Measurements from ENCODE around the gene CKAP4. TPM values are rescaled to one million over a fixed set of nuclear protein-coding genes. Genes with fewer than 3 reads are reported as not detected.
"Not testable (repeated sequence)": the region's sequence is repeated elsewhere in the genome, so short reads cannot be mapped to it uniquely, and the experiment has no call there.

Gene CKAP4, protein sequence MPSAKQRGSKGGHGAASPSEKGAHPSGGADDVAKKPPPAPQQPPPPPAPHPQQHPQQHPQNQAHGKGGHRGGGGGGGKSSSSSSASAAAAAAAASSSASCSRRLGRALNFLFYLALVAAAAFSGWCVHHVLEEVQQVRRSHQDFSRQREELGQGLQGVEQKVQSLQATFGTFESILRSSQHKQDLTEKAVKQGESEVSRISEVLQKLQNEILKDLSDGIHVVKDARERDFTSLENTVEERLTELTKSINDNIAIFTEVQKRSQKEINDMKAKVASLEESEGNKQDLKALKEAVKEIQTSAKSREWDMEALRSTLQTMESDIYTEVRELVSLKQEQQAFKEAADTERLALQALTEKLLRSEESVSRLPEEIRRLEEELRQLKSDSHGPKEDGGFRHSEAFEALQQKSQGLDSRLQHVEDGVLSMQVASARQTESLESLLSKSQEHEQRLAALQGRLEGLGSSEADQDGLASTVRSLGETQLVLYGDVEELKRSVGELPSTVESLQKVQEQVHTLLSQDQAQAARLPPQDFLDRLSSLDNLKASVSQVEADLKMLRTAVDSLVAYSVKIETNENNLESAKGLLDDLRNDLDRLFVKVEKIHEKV
- total RNA-seq (2014; rRNA removed; shearing (Covaris generic)), result 54.9 and 55.8 TPM in 2 replicates
- polyA plus RNA-seq (2015; cell fraction: cytosol; rRNA removed), result 164 and 205 TPM in 2 replicates
- 18.1 and 23.8 TPM in 2 replicates for polyA plus RNA-seq (2015; cell fraction: nucleus; rRNA removed)

DNA sequence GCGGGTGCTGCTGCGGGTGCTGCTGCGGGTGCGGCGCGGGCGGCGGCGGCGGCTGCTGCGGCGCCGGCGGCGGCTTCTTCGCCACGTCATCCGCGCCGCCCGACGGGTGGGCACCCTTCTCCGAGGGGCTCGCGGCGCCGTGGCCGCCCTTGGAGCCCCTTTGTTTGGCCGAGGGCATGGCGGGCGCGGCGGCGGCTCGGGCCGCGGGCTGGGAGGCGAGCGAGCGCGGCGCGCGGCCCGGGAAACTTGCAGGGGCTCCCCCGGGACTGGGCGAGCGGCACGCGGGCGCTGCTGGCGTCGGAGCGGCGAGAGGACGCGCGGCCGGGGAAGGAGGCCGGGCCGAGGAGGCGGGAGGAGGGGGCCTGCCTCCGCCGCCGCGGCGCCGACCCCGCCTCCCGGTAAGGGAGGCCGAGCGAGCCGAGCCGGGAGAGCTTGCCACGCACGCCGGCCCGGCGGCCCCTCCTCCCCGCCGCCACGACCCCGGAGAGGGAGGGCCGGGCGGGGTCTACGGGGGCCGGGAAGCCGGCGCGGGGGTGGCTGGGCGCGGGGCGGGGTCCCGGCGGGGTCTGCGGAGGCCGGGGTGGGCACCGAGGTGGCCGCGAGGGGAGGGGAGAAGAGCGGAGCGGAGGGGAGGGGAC lies at the start of gene CKAP4:
Gene CKAP4 (minus strand): TSS at position 347 of the 638 bp plus-strand sequence. CDS start 169 bp downstream, at position 178.
- in situ Hi-C loops (cut with HindIII; ENCODE audit: low pct_unique_long_range_greater_than_20kb, low sequenced_read_pairs), result no loop called here
- DNase-seq (ENCODE audit: low read depth, low spot score), result peak; percentile 73

DNA sequence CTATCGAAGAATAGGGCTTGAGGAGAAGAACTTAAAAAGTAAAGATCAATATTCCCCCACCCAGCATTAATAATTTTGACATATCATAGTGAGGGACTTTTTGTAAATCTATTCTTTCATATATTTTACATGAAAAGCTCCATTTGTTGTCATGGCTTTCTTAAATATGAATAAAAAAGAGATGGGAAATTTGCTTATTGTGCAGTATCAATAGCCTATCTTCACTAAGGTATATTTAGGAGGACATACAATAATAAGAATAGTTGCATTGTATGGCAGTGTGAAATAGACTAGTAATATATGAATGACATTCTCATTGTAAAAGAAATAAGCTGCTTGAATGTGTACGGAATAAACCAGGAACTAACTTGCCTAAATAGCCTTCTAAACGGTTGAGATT lies 49.3 kb upstream of the CKAP4 start:
- in situ Hi-C loops (cut with HindIII; ENCODE audit: low pct_unique_long_range_greater_than_20kb, low sequenced_read_pairs), result no loop called here
- no peak for DNase-seq (ENCODE audit: low read depth, low spot score)

DNA sequence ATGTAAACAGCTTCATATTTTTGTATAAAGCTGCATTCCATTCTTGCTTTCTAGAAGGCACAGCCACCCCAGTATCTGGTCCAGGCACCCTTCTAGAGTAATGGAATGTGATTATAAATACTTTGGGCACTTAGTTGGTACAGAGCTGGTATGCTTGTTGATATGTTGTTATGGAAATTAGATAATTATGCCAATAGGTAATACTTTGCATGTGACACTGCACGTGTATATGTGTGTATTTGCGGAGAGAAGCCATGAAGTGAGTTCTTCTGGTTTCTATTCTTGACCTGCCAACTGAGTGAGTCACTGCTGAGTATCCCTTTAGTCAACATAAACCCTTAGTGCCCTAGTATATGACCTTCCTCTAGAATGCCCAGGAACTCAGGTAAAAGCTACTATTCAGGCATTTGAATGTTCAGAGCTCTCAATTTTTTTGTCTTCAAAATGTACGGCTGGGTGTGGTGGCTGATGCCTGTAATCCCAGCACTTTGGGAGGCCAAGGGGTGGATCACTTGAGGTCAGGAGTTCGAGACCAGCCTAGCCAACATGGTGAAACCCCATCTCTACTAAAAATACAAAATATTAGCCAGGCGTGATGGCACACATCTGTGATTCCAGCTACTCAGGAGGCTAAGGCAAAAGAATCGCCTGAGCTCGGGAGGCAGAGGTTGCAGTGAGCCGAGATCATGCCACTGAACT lies 48.5 kb upstream of the CKAP4 start:
- in situ Hi-C loops (cut with HindIII; ENCODE audit: low pct_unique_long_range_greater_than_20kb, low sequenced_read_pairs), result no loop called here
- no peak for DNase-seq (ENCODE audit: low read depth, low spot score)

DNA sequence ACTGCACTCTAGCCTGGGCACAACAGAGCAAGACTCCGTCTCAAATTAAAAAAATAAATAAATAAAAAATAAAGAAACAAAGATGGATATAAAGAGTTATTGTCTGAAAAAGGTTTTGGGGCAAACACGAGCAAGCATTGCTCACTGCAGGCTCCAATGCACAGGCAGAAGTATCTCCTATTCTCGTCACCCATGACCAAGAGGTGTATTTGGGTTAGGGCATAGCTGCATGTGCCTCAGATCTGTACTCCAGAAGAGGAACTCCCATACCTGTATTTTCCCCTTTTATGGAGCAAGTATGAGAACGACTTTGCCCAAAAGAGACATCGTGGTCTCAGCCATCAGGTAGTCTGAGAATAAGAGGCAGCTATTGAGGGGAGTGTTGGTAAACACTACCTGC lies 44.5 kb upstream of the CKAP4 start:
- in situ Hi-C loops (cut with HindIII; ENCODE audit: low pct_unique_long_range_greater_than_20kb, low sequenced_read_pairs), result no loop called here
- no peak for DNase-seq (ENCODE audit: low read depth, low spot score)

DNA sequence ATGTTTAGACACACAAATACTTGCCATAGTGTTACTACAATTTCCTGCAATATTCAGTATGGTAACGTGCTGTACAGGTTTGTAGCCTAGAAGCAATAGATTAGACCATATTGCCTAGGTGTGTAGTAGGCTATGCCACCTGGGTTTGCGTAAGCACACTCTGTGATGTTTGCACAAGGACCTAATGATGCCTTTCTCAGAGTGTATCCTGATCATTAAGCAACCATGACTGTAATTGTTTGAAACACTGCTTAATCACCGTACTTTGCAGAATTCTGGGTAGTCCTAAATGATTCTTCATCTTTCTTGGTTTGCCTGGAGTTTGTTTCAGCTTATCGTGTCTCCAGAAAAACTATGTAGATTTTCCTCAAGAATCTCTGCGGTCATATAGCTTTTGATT lies 43.5 kb upstream of the CKAP4 start:
- no peak for DNase-seq (ENCODE audit: low read depth, low spot score)
- in situ Hi-C loops (cut with HindIII; ENCODE audit: low pct_unique_long_range_greater_than_20kb, low sequenced_read_pairs), result no loop called here

DNA sequence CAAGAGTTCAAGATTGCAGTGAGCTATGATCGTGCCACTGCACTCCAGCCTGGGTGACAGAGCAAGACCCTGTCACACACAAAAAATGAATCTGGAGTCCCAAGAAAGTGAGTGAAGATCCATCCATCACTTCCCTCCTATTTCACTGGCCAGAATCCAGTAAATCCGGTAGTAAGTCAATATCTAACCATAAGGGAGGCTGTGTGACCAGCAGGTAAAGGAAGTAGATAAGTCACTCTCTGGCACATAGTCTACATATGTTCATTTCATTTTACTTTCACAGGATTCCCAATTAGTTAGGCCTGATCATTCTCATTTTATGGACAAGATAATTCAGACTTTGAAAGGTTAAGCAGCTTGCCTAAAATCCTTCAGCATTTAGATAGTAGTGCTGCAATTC lies 42.8 kb upstream of the CKAP4 start:
- DNase-seq (ENCODE audit: low read depth, low spot score), result no peak
- in situ Hi-C loops (cut with HindIII; ENCODE audit: low pct_unique_long_range_greater_than_20kb, low sequenced_read_pairs), result no loop called here

DNA sequence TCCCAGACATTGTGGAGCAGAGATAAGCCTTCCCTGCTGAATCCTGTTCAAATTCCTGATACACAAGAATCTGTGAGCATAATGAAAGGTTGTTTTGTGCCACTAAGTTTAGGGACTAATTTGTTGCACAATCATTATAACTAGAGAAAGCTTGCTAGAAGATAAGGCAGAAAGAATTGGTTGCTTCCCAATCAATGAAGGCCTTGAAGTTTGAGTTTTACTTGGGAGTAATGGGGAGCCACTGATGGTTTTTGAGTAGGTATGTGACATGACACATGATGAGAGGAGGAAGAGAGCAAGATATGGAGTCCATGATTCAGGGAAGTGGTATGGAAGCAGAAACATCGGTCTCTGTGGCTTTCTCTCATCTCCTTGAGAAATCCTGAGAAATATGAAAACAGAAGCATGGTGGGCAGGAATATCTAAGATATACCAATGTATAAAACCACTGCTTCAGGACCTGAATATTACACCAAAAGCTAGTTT lies 41.4 kb upstream of the CKAP4 start:
- no peak for DNase-seq (ENCODE audit: low read depth, low spot score)
- in situ Hi-C loops (cut with HindIII; ENCODE audit: low pct_unique_long_range_greater_than_20kb, low sequenced_read_pairs), result no loop called here

DNA sequence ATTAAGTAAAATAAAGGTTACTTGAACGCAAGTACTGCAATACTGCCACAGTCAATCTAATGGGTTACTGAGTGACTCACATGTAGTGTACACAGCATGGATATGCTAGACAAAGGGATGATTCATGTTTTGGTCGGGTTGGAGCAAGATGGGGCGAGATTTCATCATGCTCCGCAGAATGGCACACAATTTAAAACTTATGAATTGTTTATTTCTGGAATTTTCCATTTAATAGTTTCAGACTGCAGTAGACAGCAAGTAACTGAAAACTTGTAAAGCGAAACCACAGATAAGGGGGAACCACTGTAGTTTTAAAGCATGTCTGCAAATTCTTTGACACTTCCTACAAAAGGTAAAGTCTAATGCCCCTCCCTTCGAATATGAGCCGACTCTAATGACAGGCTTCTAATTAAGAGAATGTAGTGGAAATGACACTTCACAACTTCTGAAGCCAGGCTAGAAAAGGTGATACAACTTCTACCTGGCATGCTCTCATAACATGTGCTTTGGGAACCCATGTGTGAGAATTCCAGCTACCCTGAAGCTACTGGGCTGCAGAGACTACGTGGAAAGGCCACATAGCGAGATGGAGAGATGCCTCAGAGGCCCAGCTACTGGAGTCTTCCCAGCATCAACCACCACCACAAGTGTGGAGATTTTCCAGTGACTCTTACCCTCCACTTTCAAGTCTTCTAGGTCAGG lies 40.8 kb upstream of the CKAP4 start:
- in situ Hi-C loops (cut with HindIII; ENCODE audit: low pct_unique_long_range_greater_than_20kb, low sequenced_read_pairs), result no loop called here
- DNase-seq (ENCODE audit: low read depth, low spot score), result peak; percentile 71

DNA sequence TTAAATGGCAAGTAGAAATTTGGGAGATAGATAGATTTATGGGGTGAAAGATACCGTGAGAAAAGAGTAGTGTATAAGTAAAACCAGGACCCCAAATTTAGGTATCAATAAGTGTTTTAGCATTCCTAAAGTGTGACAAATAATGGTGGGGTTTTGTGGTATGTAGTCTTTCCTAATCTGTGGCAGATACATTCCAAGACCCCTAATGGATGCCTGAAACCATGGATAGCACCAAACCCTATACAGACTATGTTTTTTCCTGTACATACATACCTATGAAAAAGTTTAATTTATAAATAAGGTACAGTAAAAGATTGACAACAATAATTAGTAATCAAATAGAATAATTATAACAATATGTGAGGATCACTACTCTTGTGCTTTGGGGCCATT lies 40.3 kb upstream of the CKAP4 start:
- no peak for DNase-seq (ENCODE audit: low read depth, low spot score)
- in situ Hi-C loops (cut with HindIII; ENCODE audit: low pct_unique_long_range_greater_than_20kb, low sequenced_read_pairs), result no loop called here

DNA sequence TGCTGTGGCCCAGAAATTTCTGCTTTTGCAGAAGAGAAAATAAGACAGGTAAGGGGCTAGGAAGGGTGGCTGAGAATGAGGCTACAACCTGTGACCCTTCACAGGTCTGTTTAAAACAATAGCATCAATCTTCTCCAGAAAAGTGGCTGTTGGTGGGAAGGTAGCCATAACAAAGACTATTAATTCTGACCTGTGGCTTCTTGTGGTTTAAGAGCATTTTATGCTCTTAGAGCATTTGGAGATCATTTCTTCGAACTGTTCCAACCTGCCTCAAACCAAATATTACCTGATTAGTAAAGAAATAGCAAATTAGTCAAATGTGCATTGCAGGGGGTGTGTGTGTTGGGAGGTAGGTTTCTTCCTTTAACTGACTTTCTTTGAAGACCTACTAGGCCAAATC lies 39.5 kb upstream of the CKAP4 start:
- no peak for DNase-seq (ENCODE audit: low read depth, low spot score)

DNA sequence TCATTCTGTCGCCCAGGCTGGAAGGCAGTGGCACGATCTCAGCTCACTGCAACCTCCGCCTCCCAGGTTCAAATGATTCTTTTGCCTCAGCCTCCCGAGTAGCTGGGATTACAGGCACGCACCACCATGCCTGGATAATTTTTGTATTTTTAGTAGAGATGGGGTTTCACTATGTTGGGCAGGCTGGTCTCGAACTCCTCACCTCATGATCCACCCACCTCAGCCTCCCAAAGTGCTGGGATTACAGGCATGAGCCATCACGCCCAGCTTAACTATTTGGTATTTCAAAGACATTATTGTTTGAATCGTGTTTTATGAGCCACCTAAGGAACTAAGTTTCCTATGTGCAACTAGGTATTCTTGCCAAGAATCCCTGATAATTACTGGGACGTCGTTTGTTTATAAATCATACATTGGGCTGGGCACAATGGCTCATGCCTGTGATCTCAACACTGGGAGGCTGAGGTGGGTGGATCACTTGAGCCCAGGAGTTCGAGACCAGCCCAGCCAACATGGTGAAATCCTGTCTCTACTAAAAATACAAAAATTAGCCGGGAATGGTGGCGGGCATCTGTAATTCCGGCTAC lies 38.8 kb upstream of the CKAP4 start:
- in situ Hi-C loops (cut with HindIII; ENCODE audit: low pct_unique_long_range_greater_than_20kb, low sequenced_read_pairs); DNase-seq (ENCODE audit: low read depth, low spot score): not testable (repeated sequence)

More for the DNA sequence above, 39.5 kb upstream of the CKAP4 start:
- in situ Hi-C loops (cut with HindIII; ENCODE audit: low pct_unique_long_range_greater_than_20kb, low sequenced_read_pairs), result no loop called here

DNA sequence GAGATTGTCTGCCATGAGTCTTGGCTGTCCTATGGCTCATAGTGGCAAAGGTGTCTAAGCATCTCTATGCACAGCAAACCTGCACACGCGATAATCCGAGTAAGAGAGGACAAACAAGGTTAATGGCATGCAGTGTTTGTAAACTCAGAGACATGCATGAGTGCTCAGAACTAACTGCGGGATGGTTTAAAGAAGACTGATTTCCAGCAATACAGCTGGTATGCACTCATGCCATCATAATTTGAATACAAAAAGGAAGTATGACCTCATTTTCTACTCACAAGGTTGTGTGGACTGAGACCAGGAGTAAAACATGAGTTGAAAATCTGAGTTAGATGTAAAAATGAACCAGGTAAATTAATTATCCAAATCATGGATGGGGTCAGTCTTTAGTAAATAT lies 38.2 kb upstream of the CKAP4 start:
- DNase-seq (ENCODE audit: low read depth, low spot score), result no peak
- in situ Hi-C loops (cut with HindIII; ENCODE audit: low pct_unique_long_range_greater_than_20kb, low sequenced_read_pairs), result no loop called here

DNA sequence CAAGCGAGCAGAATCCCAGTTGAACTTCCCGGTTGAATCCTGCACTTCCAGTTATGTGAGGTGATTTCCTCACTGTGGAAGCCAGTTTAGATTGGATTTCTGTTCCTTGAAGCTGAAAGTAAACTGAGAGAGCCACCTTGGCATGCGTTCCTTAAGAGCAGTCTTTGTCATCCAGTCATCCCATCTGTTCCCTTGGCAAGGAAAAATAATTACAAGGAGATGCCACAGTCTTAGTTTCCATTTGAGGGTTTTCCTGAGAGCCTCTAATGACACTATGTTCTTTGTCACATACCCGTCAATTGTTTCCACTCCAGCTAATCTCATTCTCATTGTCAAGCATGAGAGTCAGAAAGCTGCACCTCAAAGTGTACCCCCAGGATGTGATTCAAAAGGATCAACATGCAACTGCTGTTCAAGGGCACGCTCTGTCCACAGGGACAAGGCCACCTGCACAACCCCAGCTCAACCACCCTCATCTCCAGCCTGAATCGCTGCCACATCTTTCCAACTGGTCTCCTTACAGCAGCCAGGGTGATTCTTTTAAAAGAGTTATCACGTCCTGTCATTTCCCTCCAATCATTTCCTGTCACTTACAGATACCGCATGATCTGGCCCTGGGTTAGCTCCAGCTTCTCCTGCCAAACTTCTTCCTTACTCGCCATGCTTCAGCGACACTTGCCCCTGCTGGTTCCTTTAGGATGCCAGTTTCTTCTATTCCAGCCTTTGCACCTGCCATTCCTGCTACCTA lies 36.7 kb upstream of the CKAP4 start:
- DNase-seq (ENCODE audit: low read depth, low spot score), result no peak
- in situ Hi-C loops (cut with HindIII; ENCODE audit: low pct_unique_long_range_greater_than_20kb, low sequenced_read_pairs), result no loop called here

DNA sequence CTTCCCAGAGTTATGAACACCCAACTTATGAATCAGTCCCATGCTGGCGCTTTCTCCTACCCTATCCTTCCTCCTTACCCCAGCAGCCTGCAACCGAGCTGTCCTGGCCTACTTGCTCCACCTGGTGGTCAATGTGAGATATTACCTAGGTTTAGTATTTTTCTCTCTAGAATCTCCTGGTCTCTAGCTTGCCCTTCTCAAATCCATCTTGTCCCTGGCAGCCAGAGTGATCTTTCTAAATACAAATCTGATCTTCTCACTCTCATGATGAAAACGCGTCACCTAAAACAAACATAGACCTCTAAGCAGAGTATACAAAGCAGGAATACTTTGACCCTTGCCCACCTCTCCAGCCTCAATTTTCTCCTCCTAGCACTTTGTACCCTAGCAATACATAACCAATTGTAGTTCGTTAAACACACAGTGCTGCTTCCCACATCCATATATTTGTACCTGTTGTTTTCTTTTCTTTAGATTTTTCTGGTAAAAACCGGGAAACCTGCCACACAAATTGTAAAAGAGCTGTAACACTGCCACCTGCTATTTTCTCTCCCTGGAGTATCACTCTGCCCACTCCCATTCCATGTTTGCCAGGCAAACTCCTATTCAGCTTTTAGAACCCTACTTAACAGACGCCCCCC lies 34.8 kb upstream of the CKAP4 start:
- in situ Hi-C loops (cut with HindIII; ENCODE audit: low pct_unique_long_range_greater_than_20kb, low sequenced_read_pairs), result no loop called here
- DNase-seq (ENCODE audit: low read depth, low spot score), result peak; percentile 81

DNA sequence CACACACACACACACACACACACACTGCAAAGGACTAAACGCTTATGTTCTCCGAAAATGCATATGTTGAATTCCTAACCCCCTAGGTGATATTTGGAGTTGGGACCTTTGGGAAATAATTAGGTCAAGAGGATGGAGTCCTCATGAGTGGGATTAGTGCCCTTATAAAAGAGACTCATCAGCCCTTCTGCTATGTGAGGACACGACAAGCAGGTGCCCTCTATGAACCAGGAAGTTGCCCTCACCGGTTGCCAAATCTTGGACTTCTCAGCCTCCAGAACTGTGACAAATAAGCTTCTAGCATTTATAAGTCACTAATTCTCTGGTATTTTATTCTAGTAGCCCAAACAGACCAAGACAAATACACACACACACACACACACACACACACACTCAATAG lies 34.0 kb upstream of the CKAP4 start:
- no peak for DNase-seq (ENCODE audit: low read depth, low spot score)
- in situ Hi-C loops (cut with HindIII; ENCODE audit: low pct_unique_long_range_greater_than_20kb, low sequenced_read_pairs), result no loop called here
